Measurements from ENCODE around the gene PLEKHO2. TPM values are rescaled to one million over a fixed set of nuclear protein-coding genes. Genes with fewer than 3 reads are reported as not detected.

The PLEKHO2 gene
- polyA plus RNA-seq, 2 of the 4 experiments (the other 2 are of a cell fraction) = 2.8 to 3.9 TPM

- TF ChIP-seq HOXB13 (CRISPR knock-in tag; IDR thresholded peaks at IDR 0.05; ENCODE audit: low read depth) = no peak
- peak in 1 of 2 experiments; percentile 35; a peak in 1 of 5 replicates for TF ChIP-seq JUN (IDR thresholded peaks at IDR 0.05)
Observed at GRCh38 chr15:64911311-64912186, 69.8 kb downstream of the PLEKHO2 start, which contains the start of gene ANKDD1A (continued).

- Histone ChIP-seq H3K27ac (peak overlapping the region in 1 of 2 experiments; percentile 84; a peak in 2 of 6 replicates), H3K4me3 (peak overlapping the region; percentile 46), H3K4me2 (peak overlapping the region; percentile 76), H3K4me1 (peaks cover 6% of the 10 kb centered on the region; the same call in 2 of the 3 replicates), H3K9me3 (no peaks in the 10 kb centered on the region)
- 88% methylated on average over 15 of the region's 15 CpGs for WGBS (ENCODE audit: missing lambda C conversion rate)
- DNase-seq (ENCODE audit: low read depth in 1 of 2, low spot score in 1 of 2) (no peak), ATAC-seq (peak; percentile 3 to 7; a peak in 3 of 6 replicates), FAIRE-seq (no peak)
- ChIA-PET CTCF (interaction anchor here (0.7 to 2.4 kb wide), 7 partner anchors 8 to 77 kb away, joined by 3 to 10 read pairs (median 4); no protein-coding TSS in a partner anchor), POLR2A (interaction anchor here (2.2 kb wide), 1 partner anchor 72 kb away, joined by 9 read pairs; the partner anchor contains the start of gene PLEKHO2)
- no peak for TF ChIP-seq CBX8 (IDR thresholded peaks at IDR 0.05)
- no peak for TF ChIP-seq HOXB5 (CRISPR knock-in tag; IDR thresholded peaks at IDR 0.05)
- no peak for TF ChIP-seq BHLHE40 (IDR thresholded peaks at IDR 0.05; ENCODE audit: low read depth, low read length)
- no peak for TF ChIP-seq E2F6 (IDR thresholded peaks at IDR 0.05; ENCODE audit: borderline replicate concordance, low read depth)
- TF ChIP-seq FOSL2 (IDR thresholded peaks at IDR 0.05) = no peak
- no peak for TF ChIP-seq FOSL2 (CRISPR knock-in tag; IDR thresholded peaks at IDR 0.05)
- TF ChIP-seq ATOH8 (CRISPR knock-in tag; IDR thresholded peaks at IDR 0.05; ENCODE audit: low read depth) = no peak
- no peak for TF ChIP-seq HOXB13 (CRISPR knock-in tag; IDR thresholded peaks at IDR 0.05; ENCODE audit: low read depth)
Observed at GRCh38 chr15:64912379-64913325, 70.9 kb downstream of the PLEKHO2 start.

GRCh38 chr15:64915518-64916227 is 74.0 kb downstream of the PLEKHO2 start:
- WGBS (ENCODE audit: missing lambda C conversion rate) = 76% methylated on average over 13 of the region's 13 CpGs
- Histone ChIP-seq H3K27ac (no peak overlapping the region), H3K4me2 (no peak overlapping the region), H3K4me3 (no peak overlapping the region), H3K9me3 (no peaks in the 10 kb centered on the region), H3K4me1 (peaks cover 5% of the 10 kb centered on the region; the same call in 2 of the 3 replicates)
- POLR2A ChIA-PET = no interaction called here
- no peak for TF ChIP-seq JUNB (IDR thresholded peaks at IDR 0.05)
- no peak for TF ChIP-seq NR3C1 (IDR thresholded peaks at IDR 0.05)
- no peak for TF ChIP-seq MYC (IDR thresholded peaks at IDR 0.05; ENCODE audit: borderline replicate concordance, low read length)
- no peak for TF ChIP-seq POLR2A (IDR thresholded peaks at IDR 0.05; ENCODE audit: low read length)
- TF ChIP-seq ZC3H11A (IDR thresholded peaks at IDR 0.05) = no peak
- TF ChIP-seq HOXA7 (CRISPR knock-in tag; IDR thresholded peaks at IDR 0.05) = no peak
- no peak for TF ChIP-seq HMGXB4 (CRISPR knock-in tag; IDR thresholded peaks at IDR 0.05; ENCODE audit: borderline replicate concordance)
- TF ChIP-seq CHD4 (IDR thresholded peaks at IDR 0.05; ENCODE audit: borderline replicate concordance) = no peak
- no peak for TF ChIP-seq REST (IDR thresholded peaks at IDR 0.05)
- TF ChIP-seq FOSL2 (IDR thresholded peaks at IDR 0.05) = no peak
- TF ChIP-seq FOSL2 (CRISPR knock-in tag; IDR thresholded peaks at IDR 0.05) = no peak
- no peak for TF ChIP-seq POLR2AphosphoS2 (conservative IDR thresholded peaks at IDR 0.05; ENCODE audit: low read length)
- no peak for TF ChIP-seq RARB (CRISPR knock-in tag; IDR thresholded peaks at IDR 0.05)
- TF ChIP-seq HDAC2 (IDR thresholded peaks at IDR 0.05) = no peak
- no peak for TF ChIP-seq EP300 (IDR thresholded peaks at IDR 0.05)
- no peak for TF ChIP-seq USF2 (IDR thresholded peaks at IDR 0.05)
- ATAC-seq (no peak), FAIRE-seq (no peak), DNase-seq (ENCODE audit: low read depth in 1 of 2, low spot score in 1 of 2) (no peak)
- CTCF ChIA-PET = interaction anchor here (0.9 to 3.4 kb wide), 7 partner anchors 10 to 187 kb away, joined by 3 to 21 read pairs (median 3); no protein-coding TSS in a partner anchor
